HEK293 (cell line): ENCODE measurements around the gene ETV4.
A peak's percentile ranks its signal among the peaks of the same experiment; 100 is the strongest.

Experiments
- CTCF ChIA-PET: fragments of 350-600 bp; formaldehyde crosslinking; extraction: SDS; loops from one replicate; lab custom pipeline; 2021; ENCODE audit warnings: antibody characterized with exemption; lab: Yijun Ruan, JAX
- POLR2A ChIA-PET: fragments of 300-600 bp; formaldehyde crosslinking; extraction: SDS; loops from one replicate; lab custom pipeline; 2020; ENCODE audit warnings: antibody characterized with exemption, inconsistent platforms; lab: Yijun Ruan, JAX
- H3K27ac ChIP-seq: fragments of 200-500 bp; sonication (Bioruptor generic); 2 replicates; pipeline ENCODE4 v1.5.1; 2014; ENCODE audit warnings: low read depth, low read length, control low read depth, inconsistent platforms; ENCODE audit errors: extremely low read depth
- H3K36me3 ChIP-seq, 2 experiments: fragments of 200-500 bp in 1 of 2; sonication (Bioruptor generic) in 1 of 2; 1 replicate in 1 of 2; 2 replicates in 1 of 2; pipeline ENCODE4 v1.5.1; 2014 to 2017; ENCODE audit warnings: inconsistent platforms in 2 of 2, low read length in 2 of 2; ENCODE audit not compliant: control insufficient read depth in 2 of 2, insufficient read depth in 1 of 2
- H3K4me1 ChIP-seq: fragments of 200-500 bp; sonication (Bioruptor generic); 2 replicates; pipeline ENCODE4 v1.5.1; 2014; ENCODE audit warnings: mild to moderate bottlenecking, low read length, inconsistent platforms; ENCODE audit not compliant: control insufficient read depth, insufficient read depth
- H3K4me3 ChIP-seq: 2 replicates; pipeline ENCODE4 v1.5.1; 2011; ENCODE audit warnings: low read depth, mild to moderate bottlenecking, control low read depth, low read length, moderate library complexity
- H3K9me3 ChIP-seq: fragments of 200-500 bp; sonication (Bioruptor generic); 2 replicates; pipeline ENCODE4 v1.5.1; 2014; ENCODE audit warnings: low read depth, low read length, inconsistent platforms; ENCODE audit not compliant: control insufficient read depth, insufficient read depth
- ATF2 ChIP-seq: fragments of 450-650 bp; formaldehyde crosslinking; IDR thresholded peaks from 2 replicates; pipeline ENCODE4 v1.5.1; 2016; ENCODE audit warnings: missing biosample characterization, missing genetic modification characterization, low read depth
- EGR2 ChIP-seq: fragments of 450-650 bp; formaldehyde crosslinking; IDR thresholded peaks from 2 replicates; pipeline ENCODE4 v1.5.1; 2016; ENCODE audit warnings: low read depth, missing biosample characterization, missing genetic modification characterization
- ELK4 ChIP-seq: IDR thresholded peaks from 2 replicates; pipeline ENCODE4 v1.6.1; 2011; ENCODE audit warnings: mild to moderate bottlenecking, low read depth, low read length, borderline replicate concordance
- HIC1 ChIP-seq: fragments of 450-650 bp; formaldehyde crosslinking; IDR thresholded peaks from 2 replicates; pipeline ENCODE4 v1.5.1; 2016; ENCODE audit warnings: missing biosample characterization, missing genetic modification characterization
- KLF16 ChIP-seq: fragments of 450-650 bp; formaldehyde crosslinking; IDR thresholded peaks from 2 replicates; pipeline ENCODE4 v1.5.1; 2017; ENCODE audit warnings: missing biosample characterization, missing genetic modification characterization
- PBX3 ChIP-seq: sonication (generic); formaldehyde crosslinking; IDR thresholded peaks from 2 replicates; pipeline ENCODE4 v1.8.1; 2022; ENCODE audit warnings: mild to moderate bottlenecking, moderate library complexity, missing genetic modification reagents
- PRDM1 ChIP-seq: fragments of 450-650 bp; formaldehyde crosslinking; IDR thresholded peaks from 2 replicates; pipeline ENCODE4; 2016; ENCODE audit warnings: missing biosample characterization, missing genetic modification characterization
- ZBTB1 ChIP-seq: fragments of 450-650 bp; formaldehyde crosslinking; IDR thresholded peaks from 2 replicates; pipeline ENCODE4 v1.5.1; 2016; ENCODE audit warnings: missing biosample characterization, missing genetic modification characterization
- ZFHX2 ChIP-seq: fragments of 450-650 bp; formaldehyde crosslinking; conservative IDR thresholded peaks from 2 replicates; pipeline ENCODE4 v1.5.1; 2016; ENCODE audit warnings: missing biosample characterization, missing genetic modification characterization
- ZNF140 ChIP-seq: fragments of 450-650 bp; formaldehyde crosslinking; IDR thresholded peaks from 2 replicates; pipeline ENCODE4 v1.5.1; 2016; ENCODE audit warnings: missing biosample characterization, missing genetic modification characterization
- ZNF174 ChIP-seq: fragments of 450-650 bp; formaldehyde crosslinking; IDR thresholded peaks from 2 replicates; pipeline ENCODE4 v1.5.0; 2017; ENCODE audit warnings: missing biosample characterization, mild to moderate bottlenecking, missing genetic modification characterization
- ZNF211 ChIP-seq: fragments of 450-650 bp; formaldehyde crosslinking; IDR thresholded peaks from 2 replicates; pipeline ENCODE4 v1.5.1; 2016; ENCODE audit warnings: low read depth, missing biosample characterization, missing genetic modification characterization
- ZNF23 ChIP-seq: fragments of 450-650 bp; formaldehyde crosslinking; IDR thresholded peaks from 2 replicates; pipeline ENCODE4 v1.5.1; 2016; ENCODE audit warnings: missing biosample characterization, missing genetic modification characterization, borderline replicate concordance
- ZNF26 ChIP-seq: fragments of 450-650 bp; formaldehyde crosslinking; IDR thresholded peaks from 2 replicates; pipeline ENCODE4 v1.5.1; 2016; ENCODE audit warnings: missing biosample characterization, missing genetic modification characterization
- ZNF266 ChIP-seq: fragments of 450-650 bp; formaldehyde crosslinking; IDR thresholded peaks from 2 replicates; pipeline ENCODE4 v1.5.1; 2016; ENCODE audit warnings: missing biosample characterization, missing genetic modification characterization, low read depth
- ZNF311 ChIP-seq: fragments of 450-650 bp; formaldehyde crosslinking; IDR thresholded peaks from 2 replicates; pipeline ENCODE4 v1.5.1; 2017; ENCODE audit warnings: missing biosample characterization, missing genetic modification characterization, borderline replicate concordance
- ZNF354C ChIP-seq: fragments of 450-650 bp; formaldehyde crosslinking; IDR thresholded peaks from 2 replicates; pipeline ENCODE4 v1.5.1; 2016; ENCODE audit warnings: missing biosample characterization, missing genetic modification characterization, low read depth, borderline replicate concordance
- ZNF518A ChIP-seq: fragments of 450-650 bp; formaldehyde crosslinking; conservative IDR thresholded peaks from 2 replicates; pipeline ENCODE4 v1.5.1; 2016; ENCODE audit warnings: low read depth, missing biosample characterization, missing genetic modification characterization
- ZNF555 ChIP-seq: fragments of 450-650 bp; formaldehyde crosslinking; conservative IDR thresholded peaks from 2 replicates; pipeline ENCODE4 v1.5.1; 2017; ENCODE audit warnings: missing biosample characterization, mild to moderate bottlenecking, missing genetic modification characterization, inconsistent platforms
- ZNF600 ChIP-seq: fragments of 450-650 bp; formaldehyde crosslinking; IDR thresholded peaks from 2 replicates; pipeline ENCODE4 v1.5.1; 2016; ENCODE audit warnings: missing biosample characterization, missing genetic modification characterization
- ZNF624 ChIP-seq: fragments of 450-650 bp; formaldehyde crosslinking; IDR thresholded peaks from 2 replicates; pipeline ENCODE4 v1.5.1; 2017; ENCODE audit warnings: missing biosample characterization, missing genetic modification characterization
- ZSCAN4 ChIP-seq: fragments of 450-650 bp; formaldehyde crosslinking; IDR thresholded peaks from 2 replicates; pipeline ENCODE4 v1.5.1; 2017; ENCODE audit warnings: missing biosample characterization, missing genetic modification characterization

ETV4 gene

GRCh38 chr17:43572368-43572980, 26.3 kb upstream of the ETV4 start (continued):
- TF ChIP-seq ELK4 (no peak), ZBTB1 (tag by site-specific recombination) (no peak), ZNF311 (tag by site-specific recombination) (no peak), ZNF600 (no peak), ZNF140 (tag by site-specific recombination) (no peak), ZNF624 (tag by site-specific recombination) (no peak), PRDM1 (no peak), ZNF266 (tag by site-specific recombination) (no peak), PBX3 (CRISPR knock-in tag) (no peak), ZNF174 (tag by site-specific recombination) (no peak), ZNF354C (no peak), ZNF26 (tag by site-specific recombination) (no peak), ZNF23 (tag by site-specific recombination) (no peak), ZSCAN4 (tag by site-specific recombination) (no peak), KLF16 (tag by site-specific recombination) (no peak)

GRCh38 chr17:43570518-43570928, 24.4 kb upstream of the ETV4 start:
- CTCF ChIA-PET, result interaction anchor here (0.5 to 2.0 kb wide), 11 partner anchors 8 to 194 kb away, joined by 3 to 6 read pairs (median 4); no protein-coding TSS in a partner anchor
- Histone ChIP-seq H3K9me3 (no peaks in the 10 kb centered on the region), H3K4me1 (peaks cover 14% of the 10 kb centered on the region), H3K4me3 (no peak overlapping the region), H3K36me3 (no peaks in the 10 kb centered on the region), H3K27ac (no peak overlapping the region)
- POLR2A ChIA-PET, result no interaction called here
- peak; percentile 67 for TF ChIP-seq ZFHX2 (tag by site-specific recombination)
- TF ChIP-seq ZNF211 (tag by site-specific recombination), result no peak
- no peak for TF ChIP-seq ATF2 (tag by site-specific recombination)
- peak; percentile 62; the same call in 1 of the 2 replicates for TF ChIP-seq EGR2 (tag by site-specific recombination)
- no peak for TF ChIP-seq ZNF518A (tag by site-specific recombination)
- no peak for TF ChIP-seq HIC1 (tag by site-specific recombination)
- TF ChIP-seq ZNF555 (tag by site-specific recombination), result no peak
